GM12878 (cell line): Measurements from ENCODE around the gene SMIM5. TPM values are rescaled to one million over a fixed set of nuclear protein-coding genes. Genes with fewer than 3 reads are reported as not detected.

Source experiments
- ATAC-seq: fragments of 200-7000 bp; cut with Tn5 transposase; 3 replicates; pipeline ENCODE4 v1.9.1; 2020; ENCODE audit warnings: mild to moderate bottlenecking, moderate library complexity
- BruUV-seq: library from RNA; stranded (reverse); fragments of 400-500 nt; replicated peaks from 2 replicates; lab custom pipeline; 2021; lab: Mats Ljungman, UMichigan
- CTCF ChIA-PET: fragments of 300-600 bp; sonication (Branson Sonifier 250); formaldehyde crosslinking; extraction: SDS; loops from one replicate; lab custom pipeline; 2021; ENCODE audit warnings: inconsistent platforms; lab: Yijun Ruan, JAX
- POLR2A ChIA-PET: fragments of 350-600 bp; formaldehyde crosslinking; extraction: SDS; loops from one replicate; lab custom pipeline; 2021; ENCODE audit warnings: inconsistent platforms; lab: Charles Lee
- RAD21 ChIA-PET: fragments of 300-600 bp; sonication (Branson Sonifier 250); formaldehyde crosslinking; loops from one replicate; lab custom pipeline; 2023; ENCODE audit warnings: antibody characterized with exemption; ENCODE audit not compliant: unreplicated experiment; lab: Charles Lee
- SMC1A ChIA-PET: fragments of 300-600 bp; sonication (Branson Sonifier 250); formaldehyde crosslinking; loops from one replicate; lab custom pipeline; 2023; ENCODE audit not compliant: unreplicated experiment, uncharacterized antibody; lab: Charles Lee
- DNase-seq: peaks from one replicate; pipeline ENCODE4 v3.0.0-alpha.2; 2011; ENCODE audit warnings: low read depth, low spot score
- FAIRE-seq: peaks from 3 replicates; lab custom pipeline; 2011; peaks lifted over from hg19 to GRCh38; lab: Jason Lieb, UNC
- H2AFZ ChIP-seq: 2 replicates; pipeline ENCODE4 v1.6.0; 2011; ENCODE audit warnings: low read depth, low read length, control low read depth; ENCODE audit not compliant: control insufficient read depth
- H3K27ac ChIP-seq: 2 replicates; pipeline ENCODE4 v1.5.1; 2011; ENCODE audit warnings: control low read depth; ENCODE audit not compliant: control insufficient read depth, insufficient read depth
- H3K27me3 ChIP-seq, 2 experiments: replicated peaks in 1 of 2; 2 replicates each; pipeline versions ENCODE4 v1.6.0 to v1.6.1; 2011; ENCODE audit warnings: low read length in 1 of 2; ENCODE audit not compliant: control insufficient read depth in 2 of 2, insufficient read depth in 2 of 2
- H3K36me3 ChIP-seq, 2 experiments: 2 replicates each; pipeline ENCODE4 v1.5.1; 2011; ENCODE audit warnings: low read length in 1 of 2; ENCODE audit not compliant: control insufficient read depth in 2 of 2, insufficient read depth in 2 of 2
- H3K4me1 ChIP-seq: 2 replicates; pipeline ENCODE4 v1.6.1; 2011; ENCODE audit warnings: mild to moderate bottlenecking, low read length, moderate library complexity, mixed read lengths; ENCODE audit not compliant: control insufficient read depth, insufficient read depth
- H3K4me2 ChIP-seq: 2 replicates; pipeline ENCODE4 v1.6.0; 2011; ENCODE audit warnings: control low read depth; ENCODE audit not compliant: control insufficient read depth, insufficient read depth
- H3K4me3 ChIP-seq: fragments of 200-600 bp; sonication (generic); 2 replicates; pipeline ENCODE4 v1.5.1; 2016
- H3K79me2 ChIP-seq: 2 replicates; pipeline ENCODE4 v1.6.0; 2011; ENCODE audit warnings: low read length; ENCODE audit not compliant: control insufficient read depth, insufficient read depth
- H3K9ac ChIP-seq: 2 replicates; pipeline ENCODE4 v1.8.0; 2011; ENCODE audit warnings: low read length, control low read depth, mixed read lengths; ENCODE audit not compliant: control insufficient read depth, insufficient read depth
- H3K9me3 ChIP-seq: replicated peaks from 3 replicates; pipeline ENCODE4 v1.5.1; 2011; ENCODE audit warnings: mild to moderate bottlenecking, low read length; ENCODE audit not compliant: control insufficient read depth, insufficient read depth
- H4K20me1 ChIP-seq: 2 replicates; pipeline ENCODE4 v1.6.0; 2011; ENCODE audit not compliant: control insufficient read depth, insufficient read depth
- CHD1 ChIP-seq: IDR thresholded peaks from 2 replicates; pipeline ENCODE4 v1.6.1; 2012; ENCODE audit warnings: low read depth, low read length, improper control_type of control experiment
- CHD2 ChIP-seq: IDR thresholded peaks from 2 replicates; pipeline ENCODE4 v1.6.1; 2011; ENCODE audit warnings: low read depth, low read length, improper control_type of control experiment, borderline replicate concordance
- GATAD2B ChIP-seq: fragments of 450-650 bp; conservative IDR thresholded peaks from 2 replicates; pipeline ENCODE4 v1.6.1; 2017; ENCODE audit warnings: low read depth, mild to moderate bottlenecking, moderate library complexity
- HCFC1 ChIP-seq: fragments of 150-350 bp; IDR thresholded peaks from 2 replicates; pipeline ENCODE4 v1.6.1; 2014; ENCODE audit warnings: low read length
- IKZF1 ChIP-seq: fragments of 450-650 bp; conservative IDR thresholded peaks from 2 replicates; pipeline ENCODE4 v1.6.1; 2017; ENCODE audit warnings: antibody characterized with exemption, mild to moderate bottlenecking
- MYB ChIP-seq: fragments of 150-350 bp; IDR thresholded peaks from 2 replicates; pipeline ENCODE4 v1.6.1; 2014; ENCODE audit warnings: mild to moderate bottlenecking, low read depth, low read length, borderline replicate concordance
- NFXL1 ChIP-seq: fragments of 450-650 bp; IDR thresholded peaks from 2 replicates; pipeline ENCODE4 v1.6.1; 2017; ENCODE audit warnings: antibody characterized with exemption, mild to moderate bottlenecking, borderline replicate concordance
- POLR2A ChIP-seq: IDR thresholded peaks from 2 replicates; pipeline ENCODE4 v1.6.1; 2011; ENCODE audit warnings: low read depth, mild to moderate bottlenecking, low read length
- RAD21 ChIP-seq: IDR thresholded peaks from 2 replicates; pipeline ENCODE4 v1.6.1; 2011; ENCODE audit warnings: mild to moderate bottlenecking, low read depth, low read length, moderate library complexity; ENCODE audit not compliant: insufficient read depth
- SMAD5 ChIP-seq: IDR thresholded peaks from 2 replicates; pipeline ENCODE4 v1.6.1; 2016; ENCODE audit warnings: antibody characterized with exemption, low read depth
- TCF12 ChIP-seq: IDR thresholded peaks from 2 replicates; pipeline ENCODE4 v1.6.1; 2011; ENCODE audit warnings: low read depth, mild to moderate bottlenecking, low read length
- TCF3 ChIP-seq: IDR thresholded peaks from 2 replicates; pipeline ENCODE4 v1.6.1; 2012; ENCODE audit warnings: low read depth, mild to moderate bottlenecking, low read length, borderline replicate concordance; ENCODE audit not compliant: insufficient read depth
- WRNIP1 ChIP-seq: IDR thresholded peaks from 2 replicates; pipeline ENCODE4 v1.6.1; 2011; ENCODE audit warnings: low read depth, low read length, improper control_type of control experiment, borderline replicate concordance
- ZZZ3 ChIP-seq: IDR thresholded peaks from 2 replicates; pipeline ENCODE4 v1.6.1; 2011; ENCODE audit warnings: low read depth; ENCODE audit not compliant: control insufficient read depth, insufficient read length
- WGBS: methylation state at CpG from one replicate; pipeline ENCODE4 v1.1.6; 2016; ENCODE audit warnings: low lambda C conversion rate; ENCODE audit not compliant: insufficient replicate concordance, insufficient coverage; ENCODE audit errors: missing lambda C conversion rate; 5-methylcytosine and 5-hydroxymethylcytosine counted together
- in situ Hi-C: fragments of 300-500 bp; cut with MboI; formaldehyde crosslinking; loops from 9 replicates; pipeline ENCODE4 v1.14.3; 2018; ENCODE audit warnings: mixed read lengths
- intact Hi-C: fragments of 100-400 bp; cut with micrococcal nuclease; formaldehyde crosslinking; loops from one replicate; pipeline ENCODE4 v1.14.2; 2022; ENCODE audit not compliant: unreplicated experiment
- polyA plus RNA-seq, 11 experiments: library from polyadenylated mRNA; depleted of rRNA in 4 of 11; unstranded in 6 of 11; stranded (reverse) in 5 of 11; fragments of >200 nt; fragmentation: Nextera tagmentation in 4 of 11; fragmentation: Illumina TruSeq in 1 of 11; extraction: Ambion mirVana in 4 of 11; extraction: Trizol in 1 of 11; gene quantifications; 1 replicate in 1 of 11; 2 replicates in 10 of 11; pipeline versions ENCODE4 v1.2.1 to v1.2.3, GENCODE V29; 2011 to 2016; ENCODE audit warnings: inconsistent platforms in 2 of 11, missing spikeins in 2 of 11, low read depth in 1 of 11
- total RNA-seq, 4 experiments: library from RNA; depleted of rRNA in 3 of 4; stranded (reverse); fragments of >200 nt in 3 of 4; fragmentation: Illumina TruSeq in 1 of 4; extraction: Trizol in 1 of 4; gene quantifications; 2 replicates each; pipeline versions ENCODE4 v1.2.1 to v1.2.3, GENCODE V29; 2013 to 2021
- TF ChIP-seq, protein P1 (sequence below): fragments of 450-650 bp; IDR thresholded peaks from 2 replicates; pipeline ENCODE4 v1.6.1; 2014; ENCODE audit warnings: mild to moderate bottlenecking
- TF ChIP-seq, protein P2 (sequence below): IDR thresholded peaks from 2 replicates; pipeline ENCODE4 v1.6.1; 2011; ENCODE audit warnings: low read depth, low read length, improper control_type of control experiment, borderline replicate concordance
- TF ChIP-seq, protein P3 (sequence below): fragments of 450-650 bp; IDR thresholded peaks from 2 replicates; pipeline ENCODE4 v1.6.1; 2016; ENCODE audit warnings: mild to moderate bottlenecking
- TF ChIP-seq, protein P4 (sequence below): fragments of 450-650 bp; IDR thresholded peaks from 2 replicates; pipeline ENCODE4 v1.6.1; 2017; ENCODE audit warnings: low read depth, mild to moderate bottlenecking, moderate library complexity

SMIM5 gene
- total and polyA plus RNA-seq, 10 of the 15 experiments (the other 5 are each of a cell fraction or from before 2014, with no cell fraction given), result 0.08 to 0.11 TPM; not detected in 8

DNA sequence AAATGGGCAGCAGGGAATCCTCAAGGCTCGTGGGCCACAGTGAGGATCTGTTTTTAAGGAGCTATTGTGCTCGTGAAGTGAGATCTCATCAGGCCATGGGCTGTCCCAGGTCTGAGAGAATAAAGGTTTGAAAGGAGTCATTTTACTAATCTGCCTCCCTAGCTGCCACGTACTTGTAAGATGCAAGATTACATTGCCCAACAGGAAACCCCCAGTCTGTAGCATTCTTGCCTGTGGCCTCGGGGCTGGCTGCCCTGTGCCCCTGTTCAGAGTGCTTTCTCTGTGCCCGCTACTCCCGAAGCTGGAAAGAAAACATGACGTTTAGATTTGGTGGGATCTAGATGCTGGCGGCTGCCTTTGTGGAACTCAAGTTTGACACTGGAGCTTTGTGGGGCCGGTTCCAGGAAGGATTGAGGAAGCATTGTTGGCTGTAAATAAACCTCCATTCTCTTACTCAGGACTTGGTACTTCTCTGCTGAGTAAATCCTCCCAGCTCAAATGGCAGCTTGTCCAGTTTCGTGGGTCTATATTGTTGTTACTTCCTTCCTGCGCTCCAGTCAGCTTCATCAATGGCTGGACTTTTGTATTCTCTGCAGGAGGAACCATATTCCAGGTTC, 55.1 kb downstream of the SMIM5 start:
- Histone ChIP-seq H3K27me3 (no peaks in the 10 kb centered on the region), H3K4me1 (peaks cover 53% of the 10 kb centered on the region), H3K4me2 (peak overlapping the region; percentile 92), H3K36me3 (peaks cover 2 to 18% of the 10 kb centered on the region in 2 experiments; a peak in 3 of 4 replicates), H4K20me1 (no peaks in the 10 kb centered on the region), H3K27ac (peak overlapping the region; percentile 92), H2AFZ (no peak overlapping the region), H3K9ac (peak overlapping the region; percentile 61), H3K79me2 (peaks cover 58% of the 10 kb centered on the region), H3K4me3 (peak overlapping the region; percentile 54; the same call in 1 of the 2 replicates), H3K9me3 (no peaks in the 10 kb centered on the region; the same call in 2 of the 3 replicates)
- no peak for DNase-seq
- WGBS, result 8% methylated on average over 11 of the region's 11 CpGs
- ChIA-PET POLR2A (interaction anchor here (0.6 to 2.3 kb wide), 20 partner anchors 8 to 427 kb away, joined by 3 to 8 read pairs (median 4); partner anchors contain the start of genes GGA3, LLGL2, MRPS7 and SMIM5), CTCF (interaction anchor here (0.6 to 13.2 kb wide), 10 partner anchors 9 to 172 kb away, joined by 3 to 134 read pairs (median 7); partner anchors contain the start of genes SMIM5 and TSEN54), SMC1A (interaction anchor here (0.6 to 2.8 kb wide), 12 partner anchors 10 to 109 kb away, joined by 3 to 16 read pairs (median 4); partner anchors contain the start of genes RECQL5, SAP30BP and SMIM5), RAD21 (interaction anchor here (0.9 to 3.5 kb wide), 5 partner anchors 22 to 65 kb away, joined by 3 to 21 read pairs (median 3); partner anchors contain the start of genes RECQL5 and SAP30BP)
- intact Hi-C loops, result no loop called here
- FAIRE-seq, result no peak
- peak; percentile 60 for ATAC-seq
- BruUV-seq, result no TSS peak
- in situ Hi-C loops, result no loop called here
- TF ChIP-seq WRNIP1, result no peak
- TF ChIP-seq, protein P1, sequence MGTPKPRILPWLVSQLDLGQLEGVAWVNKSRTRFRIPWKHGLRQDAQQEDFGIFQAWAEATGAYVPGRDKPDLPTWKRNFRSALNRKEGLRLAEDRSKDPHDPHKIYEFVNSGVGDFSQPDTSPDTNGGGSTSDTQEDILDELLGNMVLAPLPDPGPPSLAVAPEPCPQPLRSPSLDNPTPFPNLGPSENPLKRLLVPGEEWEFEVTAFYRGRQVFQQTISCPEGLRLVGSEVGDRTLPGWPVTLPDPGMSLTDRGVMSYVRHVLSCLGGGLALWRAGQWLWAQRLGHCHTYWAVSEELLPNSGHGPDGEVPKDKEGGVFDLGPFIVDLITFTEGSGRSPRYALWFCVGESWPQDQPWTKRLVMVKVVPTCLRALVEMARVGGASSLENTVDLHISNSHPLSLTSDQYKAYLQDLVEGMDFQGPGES, result no peak
- TF ChIP-seq RAD21, result no peak
- TF ChIP-seq CHD1, result no peak
- TF ChIP-seq GATAD2B, result no peak
- 0 out of 2 replicates have a peak, but pooled peaks have one; percentile 19 for TF ChIP-seq CHD2
- TF ChIP-seq POLR2A, result no peak
- no peak for TF ChIP-seq ZZZ3
- TF ChIP-seq, protein P2, sequence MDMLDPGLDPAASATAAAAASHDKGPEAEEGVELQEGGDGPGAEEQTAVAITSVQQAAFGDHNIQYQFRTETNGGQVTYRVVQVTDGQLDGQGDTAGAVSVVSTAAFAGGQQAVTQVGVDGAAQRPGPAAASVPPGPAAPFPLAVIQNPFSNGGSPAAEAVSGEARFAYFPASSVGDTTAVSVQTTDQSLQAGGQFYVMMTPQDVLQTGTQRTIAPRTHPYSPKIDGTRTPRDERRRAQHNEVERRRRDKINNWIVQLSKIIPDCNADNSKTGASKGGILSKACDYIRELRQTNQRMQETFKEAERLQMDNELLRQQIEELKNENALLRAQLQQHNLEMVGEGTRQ, result no peak
- TF ChIP-seq, protein P3, sequence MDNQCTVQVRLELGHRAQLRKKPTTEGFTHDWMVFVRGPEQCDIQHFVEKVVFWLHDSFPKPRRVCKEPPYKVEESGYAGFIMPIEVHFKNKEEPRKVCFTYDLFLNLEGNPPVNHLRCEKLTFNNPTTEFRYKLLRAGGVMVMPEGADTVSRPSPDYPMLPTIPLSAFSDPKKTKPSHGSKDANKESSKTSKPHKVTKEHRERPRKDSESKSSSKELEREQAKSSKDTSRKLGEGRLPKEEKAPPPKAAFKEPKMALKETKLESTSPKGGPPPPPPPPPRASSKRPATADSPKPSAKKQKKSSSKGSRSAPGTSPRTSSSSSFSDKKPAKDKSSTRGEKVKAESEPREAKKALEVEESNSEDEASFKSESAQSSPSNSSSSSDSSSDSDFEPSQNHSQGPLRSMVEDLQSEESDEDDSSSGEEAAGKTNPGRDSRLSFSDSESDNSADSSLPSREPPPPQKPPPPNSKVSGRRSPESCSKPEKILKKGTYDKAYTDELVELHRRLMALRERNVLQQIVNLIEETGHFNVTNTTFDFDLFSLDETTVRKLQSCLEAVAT, result 0 out of 2 replicates have a peak, but pooled peaks have one; percentile 7
- TF ChIP-seq NFXL1, result no peak
- TF ChIP-seq SMAD5, result no peak
- TF ChIP-seq MYB, result no peak
- TF ChIP-seq HCFC1, result no peak
- no peak for TF ChIP-seq TCF12
- TF ChIP-seq TCF3, result no peak
- TF ChIP-seq, protein P4, sequence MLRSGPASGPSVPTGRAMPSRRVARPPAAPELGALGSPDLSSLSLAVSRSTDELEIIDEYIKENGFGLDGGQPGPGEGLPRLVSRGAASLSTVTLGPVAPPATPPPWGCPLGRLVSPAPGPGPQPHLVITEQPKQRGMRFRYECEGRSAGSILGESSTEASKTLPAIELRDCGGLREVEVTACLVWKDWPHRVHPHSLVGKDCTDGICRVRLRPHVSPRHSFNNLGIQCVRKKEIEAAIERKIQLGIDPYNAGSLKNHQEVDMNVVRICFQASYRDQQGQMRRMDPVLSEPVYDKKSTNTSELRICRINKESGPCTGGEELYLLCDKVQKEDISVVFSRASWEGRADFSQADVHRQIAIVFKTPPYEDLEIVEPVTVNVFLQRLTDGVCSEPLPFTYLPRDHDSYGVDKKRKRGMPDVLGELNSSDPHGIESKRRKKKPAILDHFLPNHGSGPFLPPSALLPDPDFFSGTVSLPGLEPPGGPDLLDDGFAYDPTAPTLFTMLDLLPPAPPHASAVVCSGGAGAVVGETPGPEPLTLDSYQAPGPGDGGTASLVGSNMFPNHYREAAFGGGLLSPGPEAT, result no peak
- TF ChIP-seq IKZF1, result no peak
